H9 (cell line): ENCODE data around the gene HIP1R. TPM values are rescaled to one million over a fixed set of nuclear protein-coding genes. Genes with fewer than 3 reads are reported as not detected.

Experiments
- DNase-seq: peaks from one replicate; pipeline ENCODE4 v3.0.0-alpha.2; 2017
- H2AFZ ChIP-seq: one replicate; pipeline ENCODE4 v1.6.1; 2013; ENCODE audit warnings: mild to moderate bottlenecking, low read length, control low read depth, moderate library complexity
- H2AK5ac ChIP-seq: 2 replicates; pipeline ENCODE4 v1.6.1; 2013; ENCODE audit warnings: low read length, control low read depth, mixed read lengths; ENCODE audit not compliant: insufficient read length
- H2BK120ac ChIP-seq: one replicate; pipeline ENCODE4 v1.6.1; 2013; ENCODE audit warnings: low read depth, mild to moderate bottlenecking, low read length, control low read depth, inconsistent platforms; ENCODE audit not compliant: poor library complexity, severe bottlenecking
- H2BK12ac ChIP-seq: 2 replicates; pipeline ENCODE4 v1.6.1; 2013; ENCODE audit warnings: low read length, control low read depth, mixed read lengths, low read depth; ENCODE audit not compliant: insufficient read length
- H2BK15ac ChIP-seq: 2 replicates; pipeline ENCODE4 v1.6.1; 2013; ENCODE audit warnings: low read depth, low read length, control low read depth
- H2BK20ac ChIP-seq: one replicate; pipeline ENCODE4 v1.6.1; 2013; ENCODE audit warnings: low read depth, mild to moderate bottlenecking, low read length, control low read depth, inconsistent platforms; ENCODE audit not compliant: poor library complexity, severe bottlenecking
- H2BK5ac ChIP-seq: 2 replicates; pipeline ENCODE4 v1.6.1; 2013; ENCODE audit warnings: low read length, control low read depth, mixed read lengths; ENCODE audit not compliant: insufficient read length
- H3K14ac ChIP-seq: 2 replicates; pipeline ENCODE4 v1.6.1; 2013; ENCODE audit warnings: low read length, control low read depth; ENCODE audit not compliant: insufficient read depth
- H3K18ac ChIP-seq: 2 replicates; pipeline ENCODE4 v1.6.1; 2013; ENCODE audit warnings: low read depth, mild to moderate bottlenecking, mixed read lengths, low read length, control low read depth; ENCODE audit not compliant: insufficient read length
- H3K23ac ChIP-seq: 2 replicates; pipeline ENCODE4 v1.6.1; 2013; ENCODE audit warnings: low read length, control low read depth, mixed read lengths, low read depth; ENCODE audit not compliant: insufficient read length
- H3K23me2 ChIP-seq: 2 replicates; pipeline ENCODE4 v1.6.1; 2013; ENCODE audit warnings: low read depth, mild to moderate bottlenecking, mixed read lengths, low read length, control low read depth; ENCODE audit not compliant: insufficient read length, poor library complexity, severe bottlenecking
- H3K27ac ChIP-seq: 2 replicates; pipeline ENCODE4 v1.5.1; 2013; ENCODE audit warnings: low read length, control low read depth, mixed read lengths, low read depth; ENCODE audit not compliant: insufficient read length
- H3K27me3 ChIP-seq: 2 replicates; pipeline ENCODE4 v1.6.1; 2013; ENCODE audit warnings: low read length, control low read depth, inconsistent platforms; ENCODE audit not compliant: insufficient read depth
- H3K4ac ChIP-seq: 2 replicates; pipeline ENCODE4 v1.6.1; 2013; ENCODE audit warnings: low read depth, mild to moderate bottlenecking, control low read depth, inconsistent platforms, low read length, moderate library complexity
- H3K4me1 ChIP-seq: 2 replicates; pipeline ENCODE4 v1.6.1; 2013; ENCODE audit warnings: low read length, control low read depth, inconsistent platforms; ENCODE audit not compliant: insufficient read depth
- H3K4me2 ChIP-seq: 2 replicates; pipeline ENCODE4 v1.6.1; 2013; ENCODE audit warnings: low read length, control low read depth, mixed read lengths; ENCODE audit not compliant: insufficient read length, insufficient read depth
- H3K56ac ChIP-seq: 2 replicates; pipeline ENCODE4 v1.6.1; 2013; ENCODE audit warnings: low read depth, mild to moderate bottlenecking, mixed read lengths, low read length, control low read depth; ENCODE audit not compliant: insufficient read length
- H3K79me1 ChIP-seq: 2 replicates; pipeline ENCODE4 v1.6.1; 2013; ENCODE audit warnings: low read depth, mild to moderate bottlenecking, moderate library complexity, low read length, control low read depth, inconsistent platforms; ENCODE audit not compliant: insufficient read depth, poor library complexity, severe bottlenecking
- H3K79me2 ChIP-seq: 2 replicates; pipeline ENCODE4 v1.6.1; 2013; ENCODE audit warnings: low read length, control low read depth, inconsistent platforms; ENCODE audit not compliant: insufficient read depth
- H3K9ac ChIP-seq: 2 replicates; pipeline ENCODE4 v1.6.1; 2013; ENCODE audit warnings: low read length, control low read depth, mixed read lengths; ENCODE audit not compliant: insufficient read length; ENCODE audit errors: extremely low read depth
- H3K9me3 ChIP-seq: one replicate; pipeline ENCODE4 v1.6.1; 2013; ENCODE audit warnings: low read depth, low read length, inconsistent platforms; ENCODE audit not compliant: control insufficient read depth
- H3T11ph ChIP-seq: one replicate; pipeline ENCODE4 v1.6.1; 2013; ENCODE audit warnings: mild to moderate bottlenecking, low read length, control low read depth, inconsistent platforms
- H4K20me1 ChIP-seq: one replicate; pipeline ENCODE4 v1.6.1; 2013; ENCODE audit not compliant: control insufficient read depth, insufficient read length, insufficient read depth
- H4K5ac ChIP-seq: 2 replicates; pipeline ENCODE4 v1.6.1; 2013; ENCODE audit warnings: low read depth, mild to moderate bottlenecking, mixed read lengths, low read length, control low read depth; ENCODE audit not compliant: insufficient read length
- H4K8ac ChIP-seq: replicated peaks from 2 replicates; pipeline ENCODE4 v1.6.1; 2013; ENCODE audit warnings: low read length, control low read depth, mixed read lengths, low read depth; ENCODE audit not compliant: insufficient read length
- H4K91ac ChIP-seq: 2 replicates; pipeline ENCODE4 v1.6.1; 2013; ENCODE audit warnings: low read depth, mild to moderate bottlenecking, moderate library complexity, mixed read lengths, low read length, control low read depth; ENCODE audit not compliant: insufficient read length
- H3K27ac Mint-ChIP-seq, 3 experiments: 2 replicates in 2 of 3; 3 replicates in 1 of 3; pipeline ENCODE4 v1.8.0; 2020 to 2021; ENCODE audit warnings: mixed read lengths in 3 of 3, mild to moderate bottlenecking in 1 of 3, moderate library complexity in 1 of 3
- H3K27me3 Mint-ChIP-seq: 2 replicates; pipeline ENCODE4 v1.8.0; 2021; ENCODE audit warnings: low read depth, mild to moderate bottlenecking, moderate library complexity, mixed read lengths
- H3K36me3 Mint-ChIP-seq, 3 experiments: 2 replicates in 2 of 3; 3 replicates in 1 of 3; pipeline ENCODE4 v1.8.0; 2020 to 2021; ENCODE audit warnings: low read depth in 3 of 3, mixed read lengths in 3 of 3; ENCODE audit not compliant: insufficient read depth in 1 of 3
- H3K4me1 Mint-ChIP-seq, 2 experiments: 2 replicates each; pipeline ENCODE4 v1.8.0; 2020; ENCODE audit warnings: mixed read lengths in 2 of 2
- H3K4me3 Mint-ChIP-seq, 2 experiments: 2 replicates in 1 of 2; 3 replicates in 1 of 2; pipeline ENCODE4 v1.8.0; 2020 to 2021; ENCODE audit warnings: mild to moderate bottlenecking in 2 of 2, mixed read lengths in 2 of 2, moderate library complexity in 1 of 2
- H3K9me3 Mint-ChIP-seq, 2 experiments: 2 replicates in 1 of 2; 3 replicates in 1 of 2; pipeline ENCODE4 v1.8.0; 2020; ENCODE audit warnings: mild to moderate bottlenecking in 2 of 2, mixed read lengths in 2 of 2, moderate library complexity in 1 of 2
- WGBS: extraction: QIAGEN DNeasy Blood & Tissue Kit; methylation state at CpG from one replicate; pipeline ENCODE4 v1.1.7; 2013; ENCODE audit warnings: missing lambda C conversion rate, low lambda C conversion rate, mixed read lengths; ENCODE audit not compliant: insufficient read length; ENCODE audit errors: extremely low coverage; 5-methylcytosine and 5-hydroxymethylcytosine counted together
- total RNA-seq: library from RNA; stranded (reverse); gene quantifications from 2 replicates; pipeline ENCODE4 v1.2.1, GENCODE V29; 2021
- TF ChIP-seq, protein P1 (sequence below): fragments of 200-600 bp; sonication (generic); conservative IDR thresholded peaks from 3 replicates; pipeline ENCODE4 v1.8.0; 2021; ENCODE audit warnings: antibody characterized with exemption, mild to moderate bottlenecking

Gene HIP1R
- total RNA-seq, 1 experiment from 2014 or later: 17.4 TPM

DNA sequence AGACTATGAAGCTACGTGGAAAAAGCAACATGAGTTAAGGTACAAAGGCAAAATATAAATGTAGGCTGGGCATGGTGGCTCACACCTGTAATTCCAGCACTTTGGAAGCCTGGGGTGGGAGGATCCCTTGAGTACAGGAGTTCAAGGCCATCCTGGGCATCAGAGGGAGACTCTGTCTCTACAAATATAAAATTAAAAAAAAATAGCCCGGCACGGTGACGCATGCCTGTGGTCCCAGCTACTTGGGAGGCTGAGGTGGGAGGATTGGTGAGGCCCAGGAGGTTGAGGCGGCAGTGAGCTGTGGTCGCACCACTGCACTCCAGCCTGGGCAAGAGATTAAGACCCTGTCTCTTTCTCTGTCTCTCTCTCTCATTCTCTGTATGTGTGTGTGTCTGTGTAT is 64.6 kb downstream of the HIP1R start:
- no peaks in the 10 kb centered on the region for H3K9me3 ChIP-seq
- H3K27me3 Mint-ChIP-seq: peaks cover 85% of the 10 kb centered on the region
- H3K4me3 Mint-ChIP-seq: no peak overlapping the region
- H3K18ac ChIP-seq: no peak overlapping the region
- DNase-seq: no peak
- H2BK5ac ChIP-seq: no peak overlapping the region
- TF ChIP-seq, protein P1, sequence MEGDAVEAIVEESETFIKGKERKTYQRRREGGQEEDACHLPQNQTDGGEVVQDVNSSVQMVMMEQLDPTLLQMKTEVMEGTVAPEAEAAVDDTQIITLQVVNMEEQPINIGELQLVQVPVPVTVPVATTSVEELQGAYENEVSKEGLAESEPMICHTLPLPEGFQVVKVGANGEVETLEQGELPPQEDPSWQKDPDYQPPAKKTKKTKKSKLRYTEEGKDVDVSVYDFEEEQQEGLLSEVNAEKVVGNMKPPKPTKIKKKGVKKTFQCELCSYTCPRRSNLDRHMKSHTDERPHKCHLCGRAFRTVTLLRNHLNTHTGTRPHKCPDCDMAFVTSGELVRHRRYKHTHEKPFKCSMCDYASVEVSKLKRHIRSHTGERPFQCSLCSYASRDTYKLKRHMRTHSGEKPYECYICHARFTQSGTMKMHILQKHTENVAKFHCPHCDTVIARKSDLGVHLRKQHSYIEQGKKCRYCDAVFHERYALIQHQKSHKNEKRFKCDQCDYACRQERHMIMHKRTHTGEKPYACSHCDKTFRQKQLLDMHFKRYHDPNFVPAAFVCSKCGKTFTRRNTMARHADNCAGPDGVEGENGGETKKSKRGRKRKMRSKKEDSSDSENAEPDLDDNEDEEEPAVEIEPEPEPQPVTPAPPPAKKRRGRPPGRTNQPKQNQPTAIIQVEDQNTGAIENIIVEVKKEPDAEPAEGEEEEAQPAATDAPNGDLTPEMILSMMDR: no peak
- H3K79me1 ChIP-seq: no peaks in the 10 kb centered on the region
- H3K14ac ChIP-seq: no peak overlapping the region
- H3K27ac Mint-ChIP-seq: no peak overlapping the region
- H3K4ac ChIP-seq: no peak overlapping the region
- peaks cover 0 to 5% (median 0%) of the 10 kb centered on the region in 3 experiments; a peak in 2 of 7 replicates for H3K36me3 Mint-ChIP-seq
- H3K23me2 ChIP-seq: peaks cover 7% of the 10 kb centered on the region
- H2BK120ac ChIP-seq: no peak overlapping the region
- no peak overlapping the region for H2AK5ac ChIP-seq
- H4K91ac ChIP-seq: no peak overlapping the region
- no peaks in the 10 kb centered on the region for H3K79me2 ChIP-seq
- no peak overlapping the region for H2BK12ac ChIP-seq
- no CpG with 5 or more reads among the region's 6 CpGs for WGBS
- no peak overlapping the region for H3K23ac ChIP-seq
- no peak overlapping the region for H2BK15ac ChIP-seq
- peaks cover 6% of the 10 kb centered on the region; the same call in 1 of the 2 replicates for H3K27me3 ChIP-seq
- H3K4me2 ChIP-seq: no peak overlapping the region
- H2BK20ac ChIP-seq: no peak overlapping the region
- H3K4me1 ChIP-seq: 0 out of 2 replicates have a peak, but pooled peaks cover 2% of the 10 kb centered on the region
- H4K5ac ChIP-seq: no peak overlapping the region
- H2AFZ ChIP-seq: no peak overlapping the region
- no peak overlapping the region for H3K9ac ChIP-seq
- H3K4me1 Mint-ChIP-seq: peaks cover 18 to 19% of the 10 kb centered on the region in 2 experiments
- H3K56ac ChIP-seq: no peak overlapping the region
- no peak overlapping the region for H3K27ac ChIP-seq
- no peaks in the 10 kb centered on the region for H4K20me1 ChIP-seq
- no peak overlapping the region for H4K8ac ChIP-seq
- H3T11ph ChIP-seq: no peak overlapping the region
- peaks cover 0 to 6% of the 10 kb centered on the region in 2 experiments; a peak in 3 of 5 replicates for H3K9me3 Mint-ChIP-seq
